ENCODE measurements around the gene TPSD1.

Gene TPSD1

GRCh38 chr16:1210461-1210860 lies 45.4 kb upstream of the TPSD1 start:
- DNase-seq: no peak
- intact Hi-C loops (cut with DNase I; ENCODE audit: low total_unique reads): no loop called here
- H3K36me3 ChIP-seq: peaks cover 95 to 100% (median 97%) of the 10 kb centered on the region in 3 donors
- no peak for TF ChIP-seq CTCF (IDR thresholded peaks at IDR 0.05)
- no peak overlapping the region for H3K4me3 ChIP-seq
- H3K27me3 ChIP-seq: no peaks in the 10 kb centered on the region
- no peaks in the 10 kb centered on the region for H3K4me1 ChIP-seq
- H3K9me3 ChIP-seq: no peaks in the 10 kb centered on the region
- no peak overlapping the region for H3K27ac ChIP-seq

DNA sequence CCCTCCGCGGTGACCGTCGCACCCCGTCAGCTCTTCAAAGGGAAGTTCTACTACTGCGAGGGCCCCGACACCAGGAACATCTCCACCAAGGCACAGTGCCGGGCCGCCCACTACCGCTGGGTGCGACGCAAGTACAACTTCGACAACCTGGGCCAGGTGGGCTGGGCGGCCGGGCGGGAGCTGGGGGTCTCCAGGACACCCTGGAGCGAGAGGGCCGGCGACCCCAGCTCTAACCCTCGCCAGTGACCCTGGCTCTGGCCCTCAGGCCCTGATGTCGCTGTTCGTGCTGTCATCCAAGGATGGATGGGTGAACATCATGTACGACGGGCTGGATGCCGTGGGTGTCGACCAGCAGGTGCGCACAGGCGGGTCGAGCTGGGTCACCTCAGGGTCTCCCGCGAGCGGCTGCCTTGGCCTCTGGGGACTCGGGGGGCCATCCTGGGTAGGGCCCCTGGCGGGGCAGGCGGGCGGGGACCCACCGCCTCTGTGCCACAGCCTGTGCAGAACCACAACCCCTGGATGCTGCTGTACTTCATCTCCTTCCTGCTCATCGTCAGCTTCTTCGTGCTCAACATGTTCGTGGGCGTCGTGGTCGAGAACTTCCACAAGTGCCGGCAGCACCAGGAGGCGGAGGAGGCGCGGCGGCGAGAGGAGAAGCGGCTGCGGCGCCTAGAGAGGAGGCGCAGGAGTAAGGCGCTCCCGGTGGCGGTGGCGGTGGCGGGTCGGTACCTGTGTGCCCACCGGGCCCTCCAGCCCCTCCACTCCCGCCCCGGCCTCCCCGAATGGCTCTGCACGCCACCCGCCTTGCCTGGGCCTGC lies 44.2 kb upstream of the TPSD1 start:
- DNase-seq: no peak
- no peaks in the 10 kb centered on the region for H3K27me3 ChIP-seq
- no peak overlapping the region for H3K27ac ChIP-seq
- no peak overlapping the region for H3K4me3 ChIP-seq
- H3K9me3 ChIP-seq: no peaks in the 10 kb centered on the region
- peaks cover 94 to 100% (median 95%) of the 10 kb centered on the region in 3 donors for H3K36me3 ChIP-seq
- H3K4me1 ChIP-seq: no peaks in the 10 kb centered on the region
- TF ChIP-seq CTCF (IDR thresholded peaks at IDR 0.05): no peak
- intact Hi-C loops (cut with DNase I; ENCODE audit: low total_unique reads): no loop called here

DNA sequence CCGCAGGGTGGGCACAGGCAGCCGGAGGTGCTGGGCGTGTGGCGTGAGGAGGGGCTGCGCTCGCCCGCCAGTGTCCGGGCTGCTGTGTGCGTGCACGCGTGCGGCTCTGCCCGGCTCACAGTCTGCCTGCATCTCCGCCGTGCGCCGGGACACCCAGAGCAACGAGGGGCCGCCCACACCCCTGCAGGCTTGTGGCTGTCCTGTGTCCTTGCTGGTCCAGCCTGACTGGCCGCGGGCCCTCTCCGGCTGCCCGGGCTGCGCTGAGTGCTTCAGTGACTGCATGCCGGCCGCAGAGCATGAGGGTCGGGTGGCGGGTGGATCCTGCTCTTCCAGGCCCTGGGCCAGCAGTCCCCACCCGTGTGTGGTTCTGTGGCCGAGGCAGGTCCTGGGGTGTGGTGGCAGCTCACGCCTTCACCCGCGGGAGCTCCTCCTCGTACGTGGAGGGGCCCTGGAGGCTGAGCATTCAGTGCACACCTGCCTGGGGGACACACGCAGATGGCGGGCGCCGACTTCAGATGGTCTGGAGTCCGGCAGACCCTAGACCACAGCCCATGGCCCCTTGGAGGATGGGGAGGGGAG lies 43.2 kb upstream of the TPSD1 start:
- H3K27me3 ChIP-seq: no peaks in the 10 kb centered on the region
- no peaks in the 10 kb centered on the region for H3K9me3 ChIP-seq
- no peak for DNase-seq
- H3K4me1 ChIP-seq: no peaks in the 10 kb centered on the region
- peaks cover 94 to 100% (median 95%) of the 10 kb centered on the region in 3 donors for H3K36me3 ChIP-seq
- H3K4me3 ChIP-seq: no peak overlapping the region
- no peak for TF ChIP-seq CTCF (IDR thresholded peaks at IDR 0.05)
- H3K27ac ChIP-seq: no peak overlapping the region
- intact Hi-C loops (cut with DNase I; ENCODE audit: low total_unique reads): no loop called here

DNA sequence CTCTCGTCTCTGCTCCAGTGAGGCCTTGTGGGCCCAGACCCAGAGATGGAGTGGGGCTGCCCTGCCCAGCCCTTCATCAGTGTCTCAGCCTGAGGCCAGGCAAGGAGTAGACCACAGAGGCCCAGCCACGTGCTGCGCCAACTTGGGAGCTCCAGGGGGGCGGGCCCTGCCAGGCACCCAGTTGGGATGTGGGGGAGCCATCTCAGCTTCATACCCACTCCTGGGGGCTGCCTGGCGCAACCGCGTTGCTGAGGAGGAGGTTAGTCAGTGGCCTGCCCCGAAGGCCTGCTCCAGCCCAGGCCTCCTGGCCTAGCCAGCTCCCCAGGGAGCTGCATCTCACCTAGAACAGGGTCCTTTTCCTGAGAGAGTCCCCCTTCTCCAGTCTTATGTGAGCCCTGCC lies 42.6 kb upstream of the TPSD1 start:
- no peaks in the 10 kb centered on the region for H3K9me3 ChIP-seq
- no peak overlapping the region for H3K4me3 ChIP-seq
- no peaks in the 10 kb centered on the region for H3K27me3 ChIP-seq
- H3K27ac ChIP-seq: no peak overlapping the region
- no peak for TF ChIP-seq CTCF (IDR thresholded peaks at IDR 0.05)
- H3K36me3 ChIP-seq: peaks cover 94 to 100% (median 96%) of the 10 kb centered on the region in 3 donors
- no peaks in the 10 kb centered on the region for H3K4me1 ChIP-seq
- DNase-seq: no peak
- intact Hi-C loops (cut with DNase I; ENCODE audit: low total_unique reads): no loop called here

- no peak overlapping the region for H3K4me3 ChIP-seq
- no peak overlapping the region for H3K27ac ChIP-seq
- intact Hi-C loops (cut with DNase I; ENCODE audit: low total_unique reads): no loop called here
- no peak for DNase-seq
- no peak for TF ChIP-seq CTCF (IDR thresholded peaks at IDR 0.05)
- H3K4me1 ChIP-seq: no peaks in the 10 kb centered on the region
- peaks cover 92 to 100% (median 93%) of the 10 kb centered on the region in 3 donors for H3K36me3 ChIP-seq
- H3K27me3 ChIP-seq: no peaks in the 10 kb centered on the region
- H3K9me3 ChIP-seq: no peaks in the 10 kb centered on the region
Observed at GRCh38 chr16:1213796-1214372, 42.0 kb upstream of the TPSD1 start.

Measured in tibial artery (tissue), 4 donors.